CD4-positive, alpha-beta T cell treated with Interleukin-4 for 4 hours (primary cell): Measurements from ENCODE around the gene RMND5B.
A peak's percentile ranks its signal among the peaks of the same experiment; 100 is the strongest.
"Not testable (repeated sequence)": the region's sequence is repeated elsewhere in the genome, so short reads cannot be mapped to it uniquely, and the experiment has no call there.

Source experiments
- DNase-seq: peaks from one replicate; pipeline ENCODE4 v3.0.0-alpha.2; 2020

Gene RMND5B

GRCh38 chr5:178114325-178115135, 16.3 kb upstream of the RMND5B start:
- peak; percentile 64 for DNase-seq

GRCh38 chr5:178115136-178115813, 15.5 kb upstream of the RMND5B start:
- peak; percentile 40 for DNase-seq

GRCh38 chr5:178115814-178116142, 15.0 kb upstream of the RMND5B start:
- DNase-seq: no peak

- peak; percentile 86 for DNase-seq
These were observed 14.5 kb upstream of the RMND5B start for GRCh38 chr5:178116143-178116885.

GRCh38 chr5:178117923-178118701, 12.7 kb upstream of the RMND5B start:
- no peak for DNase-seq

- no peak for DNase-seq
These were observed 10.8 kb upstream of the RMND5B start for GRCh38 chr5:178119915-178120606.

GRCh38 chr5:178120607-178121357, 10.0 kb upstream of the RMND5B start:
- peak; percentile 84 for DNase-seq

- no peak for DNase-seq
These were observed 9.2 kb upstream of the RMND5B start for GRCh38 chr5:178121391-178122276.

- no peak for DNase-seq
These were observed 8.5 kb upstream of the RMND5B start for GRCh38 chr5:178122346-178122745.

GRCh38 chr5:178123094-178123965, 7.5 kb upstream of the RMND5B start:
- DNase-seq: no peak

- DNase-seq: no peak
These were observed 6.6 kb upstream of the RMND5B start for GRCh38 chr5:178123966-178124925.

GRCh38 chr5:178125253-178125906, 5.4 kb upstream of the RMND5B start:
- DNase-seq: no peak

GRCh38 chr5:178126556-178126955, 4.3 kb upstream of the RMND5B start:
- DNase-seq: no peak

- DNase-seq: not testable (repeated sequence)
These were observed 3.4 kb upstream of the RMND5B start for GRCh38 chr5:178127300-178128009.

- no peak for DNase-seq
These were observed 1.5 kb upstream of the RMND5B start for GRCh38 chr5:178129296-178129695.

- DNase-seq: not testable (repeated sequence)
These were observed 609 bp upstream of the RMND5B start for GRCh38 chr5:178130234-178130575.

GRCh38 chr5:178131446-178131996, 707 bp downstream of the RMND5B start:
- no peak for DNase-seq
